HepG2 (cell line): Measurements from ENCODE around the gene CDSN.
A peak's percentile ranks its signal among the peaks of the same experiment; 100 is the strongest.

Source experiments
- CTCF ChIP-seq: sonication (generic); formaldehyde crosslinking; IDR thresholded peaks from 2 replicates; pipeline ENCODE4 v1.5.0; 2020; ENCODE audit warnings: mild to moderate bottlenecking, missing genetic modification reagents, moderate library complexity
- ETS1 ChIP-seq: sonication (generic); formaldehyde crosslinking; IDR thresholded peaks from 2 replicates; pipeline ENCODE4 v1.4.0; 2020; ENCODE audit warnings: missing genetic modification reagents
- EZH2 ChIP-seq: conservative IDR thresholded peaks from 2 replicates; pipeline ENCODE4 v1.6.1; 2012; ENCODE audit warnings: mild to moderate bottlenecking, low read depth, low read length, moderate library complexity
- KDM2A ChIP-seq: sonication (generic); formaldehyde crosslinking; IDR thresholded peaks from 2 replicates; pipeline ENCODE4 v1.4.0; 2020; ENCODE audit warnings: low read depth, missing genetic modification reagents, borderline replicate concordance
- RNF2 ChIP-seq: fragments of 450-650 bp; conservative IDR thresholded peaks from 2 replicates; pipeline ENCODE4 v1.6.1; 2016; ENCODE audit warnings: low read depth
- SAP130 ChIP-seq: IDR thresholded peaks from 2 replicates; pipeline ENCODE4 v1.6.1; 2016; ENCODE audit warnings: low read depth
- SIN3A ChIP-seq: IDR thresholded peaks from 2 replicates; pipeline ENCODE4 v1.6.1; 2011; ENCODE audit warnings: low read depth, mild to moderate bottlenecking, control low read depth, low read length, borderline replicate concordance
- SRSF9 ChIP-seq: fragments of 200-400 bp; formaldehyde crosslinking; IDR thresholded peaks from 2 replicates; pipeline ENCODE4 v1.6.1; 2018; ENCODE audit warnings: borderline replicate concordance, mild to moderate bottlenecking, low read depth, low read length; ENCODE audit not compliant: insufficient read depth, poor library complexity, severe bottlenecking
- ZFP1 ChIP-seq: IDR thresholded peaks from 2 replicates; pipeline ENCODE4 v1.6.1; 2016
- ZNF274 ChIP-seq: sonication (generic); formaldehyde crosslinking; IDR thresholded peaks from 2 replicates; pipeline ENCODE4 v1.5.1; 2020; ENCODE audit warnings: mild to moderate bottlenecking, missing genetic modification reagents
- ZNF281 ChIP-seq: sonication (generic); formaldehyde crosslinking; IDR thresholded peaks from 2 replicates; pipeline ENCODE4 v1.4.0; 2020; ENCODE audit warnings: missing genetic modification reagents, borderline replicate concordance
- ZNF512 ChIP-seq: sonication (generic); formaldehyde crosslinking; IDR thresholded peaks from 2 replicates; pipeline ENCODE4 v1.4.0; 2020; ENCODE audit warnings: mild to moderate bottlenecking, missing genetic modification reagents
- ZNF564 ChIP-seq: sonication (generic); formaldehyde crosslinking; IDR thresholded peaks from 2 replicates; pipeline ENCODE4 v1.8.1; 2023; ENCODE audit warnings: mild to moderate bottlenecking, missing genetic modification reagents
- TF ChIP-seq, protein P1 (sequence below): sonication (generic); formaldehyde crosslinking; conservative IDR thresholded peaks from 2 replicates; pipeline ENCODE4 v1.4.0; 2020; ENCODE audit warnings: missing genetic modification reagents

DNA sequence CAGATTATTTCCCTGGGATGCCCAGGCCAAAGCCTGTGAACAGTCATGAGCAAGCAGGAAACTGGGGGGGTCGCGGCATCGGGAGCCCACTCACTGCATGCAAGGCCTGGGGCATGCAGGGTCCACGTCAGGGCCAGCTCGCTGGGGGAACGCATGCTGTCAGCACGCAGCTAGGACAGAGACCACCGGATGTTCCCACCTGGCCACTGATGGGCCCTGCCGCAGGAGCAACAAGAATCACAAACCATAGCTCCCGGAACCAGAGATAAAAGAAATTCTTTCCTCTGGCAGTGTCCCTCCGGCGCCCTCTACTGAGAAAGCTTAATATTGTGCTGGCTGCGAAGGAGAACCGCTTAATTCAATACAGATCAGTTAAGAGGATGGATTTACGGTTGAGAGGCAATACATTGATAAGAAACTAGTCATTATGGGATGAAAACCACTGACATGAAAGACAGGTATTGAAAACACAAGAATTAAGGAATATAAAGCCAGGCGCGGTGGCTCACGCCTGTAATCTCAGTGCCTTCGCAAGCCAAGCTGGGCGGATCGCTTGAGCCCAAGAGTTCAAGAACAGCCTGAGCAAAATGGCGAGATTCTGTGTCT lies 40.5 kb downstream of the CDSN start:
- TF ChIP-seq ZNF564 (no peak), SIN3A (no peak), ZNF512 (CRISPR knock-in tag) (no peak), ZNF274 (0 out of 2 replicates have a peak, but pooled peaks have one; percentile 31), ZNF281 (no peak), SRSF9 (no peak), SAP130 (no peak), EZH2 (no peak), RNF2 (no peak), CTCF (CRISPR knock-in tag) (peak; percentile 81), KDM2A (no peak), ETS1 (CRISPR knock-in tag) (no peak), ZFP1 (CRISPR knock-in tag) (no peak)
- TF ChIP-seq, protein P1, sequence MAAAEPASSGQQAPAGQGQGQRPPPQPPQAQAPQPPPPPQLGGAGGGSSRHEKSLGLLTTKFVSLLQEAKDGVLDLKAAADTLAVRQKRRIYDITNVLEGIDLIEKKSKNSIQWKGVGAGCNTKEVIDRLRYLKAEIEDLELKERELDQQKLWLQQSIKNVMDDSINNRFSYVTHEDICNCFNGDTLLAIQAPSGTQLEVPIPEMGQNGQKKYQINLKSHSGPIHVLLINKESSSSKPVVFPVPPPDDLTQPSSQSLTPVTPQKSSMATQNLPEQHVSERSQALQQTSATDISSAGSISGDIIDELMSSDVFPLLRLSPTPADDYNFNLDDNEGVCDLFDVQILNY = no peak
